Hepatocyte (in vitro differentiated cells): ENCODE data around the gene BANK1. TPM values are rescaled to one million over a fixed set of nuclear protein-coding genes. Genes with fewer than 3 reads are reported as not detected.
A peak's percentile ranks its signal among the peaks of the same experiment; 100 is the strongest.

Experiments used
- DNase-seq: peaks from one replicate; pipeline ENCODE4 v3.0.0-alpha.2; 2016; ENCODE audit warnings: low spot score
- H2AFZ ChIP-seq: fragments of 200-600 bp; sonication (generic); 2 replicates; pipeline ENCODE4 v1.6.0; 2016; ENCODE audit warnings: antibody characterized with exemption, mild to moderate bottlenecking
- H3K27ac ChIP-seq: fragments of 200-600 bp; sonication (generic); 2 replicates; pipeline ENCODE4 v1.5.1; 2016; ENCODE audit warnings: mild to moderate bottlenecking
- H3K27me3 ChIP-seq: fragments of 200-600 bp; sonication (generic); 2 replicates; pipeline ENCODE4 v1.6.1; 2016
- H3K36me3 ChIP-seq: fragments of 200-600 bp; sonication (generic); replicated peaks from 2 replicates; pipeline ENCODE4 v1.5.1; 2016; ENCODE audit warnings: low read depth; ENCODE audit not compliant: insufficient read depth
- H3K4me1 ChIP-seq: fragments of 200-600 bp; sonication (generic); 2 replicates; pipeline ENCODE4 v1.5.1; 2016; ENCODE audit warnings: mild to moderate bottlenecking, moderate library complexity; ENCODE audit not compliant: insufficient read depth
- H3K4me2 ChIP-seq: fragments of 200-600 bp; sonication (generic); 2 replicates; pipeline ENCODE4 v1.6.0; 2016
- H3K4me3 ChIP-seq: fragments of 200-600 bp; sonication (generic); 2 replicates; pipeline ENCODE4 v1.5.1; 2016; ENCODE audit warnings: mild to moderate bottlenecking
- H3K79me2 ChIP-seq: fragments of 200-600 bp; sonication (generic); 2 replicates; pipeline ENCODE4 v1.6.0; 2017; ENCODE audit warnings: mild to moderate bottlenecking
- H3K9me2 ChIP-seq: fragments of 200-600 bp; sonication (generic); replicated peaks from 2 replicates; pipeline ENCODE4 v1.6.0; 2017; ENCODE audit warnings: mild to moderate bottlenecking; ENCODE audit not compliant: insufficient read depth
- H3K9me3 ChIP-seq: fragments of 200-600 bp; sonication (generic); 2 replicates; pipeline ENCODE4 v1.5.1; 2016; ENCODE audit warnings: low read depth, mild to moderate bottlenecking
- H4K20me1 ChIP-seq: fragments of 200-600 bp; sonication (generic); 2 replicates; pipeline ENCODE4 v1.6.0; 2016; ENCODE audit warnings: mild to moderate bottlenecking; ENCODE audit not compliant: insufficient read depth, poor library complexity, severe bottlenecking
- EZH2 ChIP-seq: fragments of 200-600 bp; sonication (generic); IDR thresholded peaks from 2 replicates; pipeline ENCODE4 v1.6.1; 2016; ENCODE audit warnings: antibody characterized with exemption, mild to moderate bottlenecking, borderline replicate concordance
- EZH2phosphoT487 ChIP-seq: fragments of 200-600 bp; sonication (generic); IDR thresholded peaks from one replicate; pipeline ENCODE4 v1.6.1; 2018; ENCODE audit warnings: antibody characterized with exemption, mild to moderate bottlenecking, low read depth, moderate library complexity; ENCODE audit not compliant: unreplicated experiment, severe bottlenecking
- WGBS: methylation state at CpG from one replicate; pipeline ENCODE4 v1.1.6; 2016; ENCODE audit warnings: low lambda C conversion rate; ENCODE audit errors: missing lambda C conversion rate; 5-methylcytosine and 5-hydroxymethylcytosine counted together
- polyA plus RNA-seq: library from polyadenylated mRNA; unstranded; fragments of >200 nt; fragmentation: Nextera tagmentation; extraction: Ambion mirVana; gene quantifications from 2 replicates; pipeline ENCODE4 v1.2.1, GENCODE V29; 2016
- total RNA-seq: library from RNA; depleted of rRNA; stranded (reverse); fragments of >200 nt; gene quantifications from 2 replicates; pipeline ENCODE4 v1.2.3, GENCODE V29; 2014
- TF ChIP-seq, protein P1 (sequence below): fragments of 200-600 bp; sonication (generic); IDR thresholded peaks from 2 replicates; pipeline ENCODE4 v1.5.1; 2016; ENCODE audit warnings: antibody characterized with exemption, mild to moderate bottlenecking; ENCODE audit not compliant: poor library complexity

The BANK1 gene
- total and polyA plus RNA-seq, 2 experiments from 2014 or later: 0.17 to 0.29 TPM

DNA sequence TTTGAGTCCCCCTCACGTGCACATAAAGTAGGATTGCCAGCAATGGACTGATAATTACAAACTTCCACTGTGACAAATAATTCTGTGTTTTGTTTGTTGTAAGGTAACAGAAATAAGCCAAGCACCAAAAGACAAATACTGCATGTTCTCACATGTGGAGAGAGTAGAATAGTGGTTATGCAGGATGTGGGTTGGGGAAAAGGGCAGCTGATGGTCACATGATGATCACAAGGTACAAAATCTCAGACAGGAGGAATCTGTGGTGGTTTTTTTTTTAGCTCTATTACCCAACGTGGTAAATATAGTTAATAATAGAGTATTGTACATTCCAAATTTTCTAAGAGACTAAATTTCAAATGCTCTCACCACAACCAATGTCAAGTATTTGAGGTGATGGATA lies 182.3 kb downstream of the BANK1 start:
- Histone ChIP-seq H3K36me3 (no peaks in the 10 kb centered on the region), H3K9me2 (no peaks in the 10 kb centered on the region), H3K27me3 (no peaks in the 10 kb centered on the region), H3K4me2 (no peak overlapping the region), H3K9me3 (no peaks in the 10 kb centered on the region), H3K4me3 (no peak overlapping the region), H3K4me1 (peaks cover 14% of the 10 kb centered on the region), H4K20me1 (no peaks in the 10 kb centered on the region), H3K27ac (no peak overlapping the region), H2AFZ (no peak overlapping the region), H3K79me2 (no peaks in the 10 kb centered on the region)
- whole genome bisulfite sequencing: 63% methylated on average over 2 of the region's 2 CpGs
- DNase-seq: no peak
- TF ChIP-seq, protein P1, sequence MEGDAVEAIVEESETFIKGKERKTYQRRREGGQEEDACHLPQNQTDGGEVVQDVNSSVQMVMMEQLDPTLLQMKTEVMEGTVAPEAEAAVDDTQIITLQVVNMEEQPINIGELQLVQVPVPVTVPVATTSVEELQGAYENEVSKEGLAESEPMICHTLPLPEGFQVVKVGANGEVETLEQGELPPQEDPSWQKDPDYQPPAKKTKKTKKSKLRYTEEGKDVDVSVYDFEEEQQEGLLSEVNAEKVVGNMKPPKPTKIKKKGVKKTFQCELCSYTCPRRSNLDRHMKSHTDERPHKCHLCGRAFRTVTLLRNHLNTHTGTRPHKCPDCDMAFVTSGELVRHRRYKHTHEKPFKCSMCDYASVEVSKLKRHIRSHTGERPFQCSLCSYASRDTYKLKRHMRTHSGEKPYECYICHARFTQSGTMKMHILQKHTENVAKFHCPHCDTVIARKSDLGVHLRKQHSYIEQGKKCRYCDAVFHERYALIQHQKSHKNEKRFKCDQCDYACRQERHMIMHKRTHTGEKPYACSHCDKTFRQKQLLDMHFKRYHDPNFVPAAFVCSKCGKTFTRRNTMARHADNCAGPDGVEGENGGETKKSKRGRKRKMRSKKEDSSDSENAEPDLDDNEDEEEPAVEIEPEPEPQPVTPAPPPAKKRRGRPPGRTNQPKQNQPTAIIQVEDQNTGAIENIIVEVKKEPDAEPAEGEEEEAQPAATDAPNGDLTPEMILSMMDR: no peak
- TF ChIP-seq EZH2phosphoT487: no peak
- no peak for TF ChIP-seq EZH2

DNA sequence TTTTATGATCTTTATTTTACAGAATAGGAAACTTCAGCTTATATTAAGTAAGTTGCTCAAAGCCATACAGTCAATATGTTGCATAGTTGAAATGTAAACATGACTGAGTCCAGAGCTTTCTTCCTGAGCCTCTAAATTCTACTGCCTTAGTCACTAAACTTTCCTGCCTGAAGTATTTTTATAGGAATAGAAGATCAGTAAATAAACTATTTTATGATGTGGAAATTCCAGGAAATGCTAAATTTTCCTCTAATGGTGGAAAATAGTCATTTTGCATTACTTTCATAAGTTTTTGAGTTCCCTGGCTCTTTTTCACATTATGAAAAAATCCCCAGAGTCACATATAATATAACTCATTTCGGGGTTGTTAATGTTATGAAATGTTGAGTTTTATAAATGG lies 182.8 kb downstream of the BANK1 start:
- DNase-seq: no peak
- Histone ChIP-seq H3K27ac (peak overlapping the region; percentile 5), H3K27me3 (no peaks in the 10 kb centered on the region), H3K79me2 (no peaks in the 10 kb centered on the region), H3K36me3 (no peaks in the 10 kb centered on the region), H2AFZ (no peak overlapping the region), H3K4me3 (no peak overlapping the region), H3K9me2 (no peaks in the 10 kb centered on the region), H4K20me1 (no peaks in the 10 kb centered on the region), H3K9me3 (no peaks in the 10 kb centered on the region), H3K4me1 (peaks cover 14% of the 10 kb centered on the region), H3K4me2 (no peak overlapping the region)
- WGBS: 58% methylated on average over 1 of the region's 1 CpG
- no peak for TF ChIP-seq EZH2
- TF ChIP-seq, protein P1: no peak
- TF ChIP-seq EZH2phosphoT487: no peak

DNA sequence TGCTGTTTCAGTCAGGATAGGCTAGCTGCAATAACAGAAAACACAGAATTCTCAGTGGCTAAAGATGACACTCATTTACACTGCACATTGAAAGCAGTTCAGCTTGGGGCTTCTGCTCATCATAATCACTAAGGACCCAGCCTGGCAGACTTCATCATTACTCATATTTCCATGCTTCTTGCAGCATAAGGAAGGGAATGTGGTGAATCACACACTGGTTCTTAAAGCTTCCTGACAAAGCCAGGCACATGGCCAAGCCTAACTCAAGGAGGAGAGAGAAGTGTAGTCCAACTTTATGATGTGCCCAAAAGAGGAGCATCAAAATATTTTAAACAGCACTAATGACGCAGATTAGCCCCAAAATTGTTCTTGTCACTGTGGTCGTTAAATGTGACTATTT lies 186.5 kb downstream of the BANK1 start:
- DNase-seq: peak; percentile 70
- Histone ChIP-seq H3K36me3 (no peaks in the 10 kb centered on the region), H3K9me2 (no peaks in the 10 kb centered on the region), H3K4me1 (no peaks in the 10 kb centered on the region), H3K9me3 (no peaks in the 10 kb centered on the region), H3K4me2 (no peak overlapping the region), H3K27me3 (no peaks in the 10 kb centered on the region), H3K27ac (no peak overlapping the region), H3K4me3 (no peak overlapping the region), H4K20me1 (no peaks in the 10 kb centered on the region), H3K79me2 (no peaks in the 10 kb centered on the region), H2AFZ (no peak overlapping the region)
- 31% methylated on average over 2 of the region's 2 CpGs for WGBS
- TF ChIP-seq, protein P1: no peak
- TF ChIP-seq EZH2: no peak
- no peak for TF ChIP-seq EZH2phosphoT487

DNA sequence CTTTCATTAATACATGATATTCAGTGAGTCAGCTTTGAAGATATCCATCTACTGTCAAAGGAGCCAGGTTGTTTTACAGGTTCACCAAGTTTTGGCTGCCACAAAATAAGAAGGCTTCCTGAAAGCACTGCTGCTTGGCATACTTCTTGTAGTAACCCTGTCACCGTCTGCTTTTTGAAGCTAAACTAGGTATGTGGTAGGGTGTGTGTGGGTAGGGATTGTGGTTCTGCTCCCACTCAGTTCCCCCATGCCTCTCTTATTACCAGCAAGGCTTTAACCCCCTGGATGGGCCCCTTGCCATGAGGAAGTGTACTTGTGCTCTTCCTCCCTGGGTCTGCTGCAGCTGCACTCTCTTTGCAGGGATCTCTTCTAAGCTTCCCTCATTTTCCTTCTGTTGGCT lies 191.2 kb downstream of the BANK1 start:
- Histone ChIP-seq H3K4me1 (peaks cover 7% of the 10 kb centered on the region), H3K27ac (no peak overlapping the region), H3K27me3 (no peaks in the 10 kb centered on the region), H4K20me1 (no peaks in the 10 kb centered on the region), H3K9me2 (no peaks in the 10 kb centered on the region), H3K4me3 (no peak overlapping the region), H2AFZ (no peak overlapping the region), H3K36me3 (no peaks in the 10 kb centered on the region), H3K79me2 (no peaks in the 10 kb centered on the region), H3K9me3 (no peaks in the 10 kb centered on the region), H3K4me2 (no peak overlapping the region)
- WGBS: 48% methylated on average over 1 of the region's 1 CpG
- DNase-seq: peak; percentile 25
- TF ChIP-seq EZH2phosphoT487 (no peak), EZH2 (no peak)
- TF ChIP-seq, protein P1: no peak
